GM12864 (cell line): ENCODE results near the gene DISC1.
"Not testable (repeated sequence)": the region's sequence is repeated elsewhere in the genome, so short reads cannot be mapped to it uniquely, and the experiment has no call there.

Experiments used
- DNase-seq: peaks from one replicate; pipeline ENCODE4 v3.0.0-alpha.2; 2011; ENCODE audit warnings: low read depth
- H3K4me3 ChIP-seq: 2 replicates; pipeline ENCODE4 v1.5.1; 2011; ENCODE audit warnings: mild to moderate bottlenecking, low read depth, low read length, control low read depth
- CTCF ChIP-seq: IDR thresholded peaks from 2 replicates; pipeline ENCODE4 v1.5.1; 2011; ENCODE audit warnings: low read depth, mild to moderate bottlenecking, moderate library complexity, low read length, control low read depth, inconsistent platforms; ENCODE audit errors: missing control alignments

Gene DISC1

GRCh38 chr1:231653632-231654031, 27.0 kb downstream of the DISC1 start:
- H3K4me3 ChIP-seq: no peak overlapping the region
- TF ChIP-seq CTCF: no peak
- no peak for DNase-seq

GRCh38 chr1:231656741-231657140, 30.2 kb downstream of the DISC1 start:
- H3K4me3 ChIP-seq: no peak overlapping the region
- TF ChIP-seq CTCF: no peak
- no peak for DNase-seq

- H3K4me3 ChIP-seq, DNase-seq: not testable (repeated sequence)
Observed at GRCh38 chr1:231658223-231658622, 31.6 kb downstream of the DISC1 start.

- TF ChIP-seq CTCF: no peak
- no peak for DNase-seq
- no peak overlapping the region for H3K4me3 ChIP-seq
Observed at GRCh38 chr1:231660198-231660597, 33.6 kb downstream of the DISC1 start.

GRCh38 chr1:231663211-231663792, 36.7 kb downstream of the DISC1 start:
- no peak for DNase-seq
- no peak overlapping the region for H3K4me3 ChIP-seq
- TF ChIP-seq CTCF: no peak

GRCh38 chr1:231665101-231665500, 38.5 kb downstream of the DISC1 start:
- TF ChIP-seq CTCF: no peak
- H3K4me3 ChIP-seq: no peak overlapping the region
- DNase-seq: no peak

- H3K4me3 ChIP-seq: no peak overlapping the region
- TF ChIP-seq CTCF: no peak
- no peak for DNase-seq
Observed at GRCh38 chr1:231665726-231666125, 39.1 kb downstream of the DISC1 start.
